ENCODE results near the gene IGF2R. TPM values are rescaled to one million over a fixed set of nuclear protein-coding genes. Genes with fewer than 3 reads are reported as not detected.

Gene IGF2R
- total RNA-seq, 2 donors from 2014 or later = 60.3 to 91.3 TPM

GRCh38 chr6:160035693-160036330, 66.9 kb downstream of the IGF2R start:
- intact Hi-C loops (cut with DNase I) = no loop called here
- Histone ChIP-seq H3K27ac (no peak overlapping the region), H3K27me3 (replicated peaks; ENCODE audit: insufficient read depth) (no peaks in the 10 kb centered on the region), H3K36me3 (peaks cover 3% of the 10 kb centered on the region in 2 donors), H3K4me3 (no peak overlapping the region), H3K9me3 (no peaks in the 10 kb centered on the region), H3K4me1 (replicated peaks) (no peaks in the 10 kb centered on the region)
- no peak for DNase-seq (ENCODE audit: low spot score)
- WGBS = 96% methylated on average over 12 of the region's 12 CpGs
- TF ChIP-seq POLR2AphosphoS5 (IDR thresholded peaks at IDR 0.05) (no peak), CTCF (IDR thresholded peaks at IDR 0.05) (no peak), POLR2A (IDR thresholded peaks at IDR 0.05) (no peak)

GRCh38 chr6:160036331-160036695, 67.4 kb downstream of the IGF2R start:
- H3K9me3 ChIP-seq = no peaks in the 10 kb centered on the region
- H3K27ac ChIP-seq = no peak overlapping the region
- H3K4me1 ChIP-seq (replicated peaks) = no peaks in the 10 kb centered on the region
- no peak overlapping the region for H3K4me3 ChIP-seq
- peaks cover 3% of the 10 kb centered on the region in 2 donors for H3K36me3 ChIP-seq
- 91% methylated on average over 6 of the region's 6 CpGs for WGBS
- TF ChIP-seq CTCF (IDR thresholded peaks at IDR 0.05) (no peak), POLR2AphosphoS5 (IDR thresholded peaks at IDR 0.05) (no peak), POLR2A (IDR thresholded peaks at IDR 0.05) (no peak)
- no peak for DNase-seq (ENCODE audit: low spot score)
- no peaks in the 10 kb centered on the region for H3K27me3 ChIP-seq (replicated peaks; ENCODE audit: insufficient read depth)
- intact Hi-C loops (cut with DNase I) = no loop called here

GRCh38 chr6:160036790-160037206, 67.9 kb downstream of the IGF2R start:
- Histone ChIP-seq H3K27ac (no peak overlapping the region), H3K27me3 (replicated peaks; ENCODE audit: insufficient read depth) (no peaks in the 10 kb centered on the region), H3K4me1 (replicated peaks) (no peaks in the 10 kb centered on the region), H3K36me3 (peaks cover 3% of the 10 kb centered on the region in 2 donors), H3K9me3 (no peaks in the 10 kb centered on the region), H3K4me3 (no peak overlapping the region)
- intact Hi-C loops (cut with DNase I) = no loop called here
- TF ChIP-seq POLR2A (IDR thresholded peaks at IDR 0.05) = no peak
- no peak for TF ChIP-seq CTCF (IDR thresholded peaks at IDR 0.05)
- TF ChIP-seq POLR2AphosphoS5 (IDR thresholded peaks at IDR 0.05) = no peak
- no peak for DNase-seq (ENCODE audit: low spot score)
- WGBS = 59% methylated on average over 4 of the region's 4 CpGs

GRCh38 chr6:160038479-160038878, 69.6 kb downstream of the IGF2R start:
- no peaks in the 10 kb centered on the region for H3K27me3 ChIP-seq (replicated peaks; ENCODE audit: insufficient read depth)
- 81% methylated on average over 8 of the region's 8 CpGs for WGBS
- peaks cover 0 to 3% of the 10 kb centered on the region in 2 donors for H3K36me3 ChIP-seq
- H3K4me3 ChIP-seq = no peak overlapping the region
- no peak for TF ChIP-seq POLR2AphosphoS5 (IDR thresholded peaks at IDR 0.05)
- no peak for TF ChIP-seq CTCF (IDR thresholded peaks at IDR 0.05)
- no peak for TF ChIP-seq POLR2A (IDR thresholded peaks at IDR 0.05)
- intact Hi-C loops (cut with DNase I) = no loop called here
- peaks cover 5% of the 10 kb centered on the region for H3K4me1 ChIP-seq (replicated peaks)
- DNase-seq (ENCODE audit: low spot score) = no peak
- H3K27ac ChIP-seq = no peak overlapping the region
- H3K9me3 ChIP-seq = no peaks in the 10 kb centered on the region

- no peak for DNase-seq (ENCODE audit: low spot score)
- peaks cover 6% of the 10 kb centered on the region for H3K4me1 ChIP-seq (replicated peaks)
- WGBS = 84% methylated on average over 5 of the region's 5 CpGs
- H3K9me3 ChIP-seq = no peaks in the 10 kb centered on the region
- no peak for TF ChIP-seq POLR2AphosphoS5 (IDR thresholded peaks at IDR 0.05)
- TF ChIP-seq POLR2A (IDR thresholded peaks at IDR 0.05) = no peak
- TF ChIP-seq CTCF (IDR thresholded peaks at IDR 0.05) = no peak
- H3K36me3 ChIP-seq = peaks cover 0 to under 1% of the 10 kb centered on the region in 2 donors
- no peak overlapping the region for H3K4me3 ChIP-seq
- no peak overlapping the region for H3K27ac ChIP-seq
- intact Hi-C loops (cut with DNase I) = no loop called here
- no peaks in the 10 kb centered on the region for H3K27me3 ChIP-seq (replicated peaks; ENCODE audit: insufficient read depth)
Measured at GRCh38 chr6:160039441-160039840, 70.6 kb downstream of the IGF2R start.
